Measurements from ENCODE around the gene DUSP9.
"Not testable (repeated sequence)": the region's sequence is repeated elsewhere in the genome, so short reads cannot be mapped to it uniquely, and the experiment has no call there.

DUSP9 gene

GRCh38 chrX:153602601-153603000 lies 44.4 kb upstream of the DUSP9 start:
- H3K4me3 ChIP-seq (ENCODE audit: low read depth, low read length), result no peak overlapping the region
- TF ChIP-seq, protein P1, sequence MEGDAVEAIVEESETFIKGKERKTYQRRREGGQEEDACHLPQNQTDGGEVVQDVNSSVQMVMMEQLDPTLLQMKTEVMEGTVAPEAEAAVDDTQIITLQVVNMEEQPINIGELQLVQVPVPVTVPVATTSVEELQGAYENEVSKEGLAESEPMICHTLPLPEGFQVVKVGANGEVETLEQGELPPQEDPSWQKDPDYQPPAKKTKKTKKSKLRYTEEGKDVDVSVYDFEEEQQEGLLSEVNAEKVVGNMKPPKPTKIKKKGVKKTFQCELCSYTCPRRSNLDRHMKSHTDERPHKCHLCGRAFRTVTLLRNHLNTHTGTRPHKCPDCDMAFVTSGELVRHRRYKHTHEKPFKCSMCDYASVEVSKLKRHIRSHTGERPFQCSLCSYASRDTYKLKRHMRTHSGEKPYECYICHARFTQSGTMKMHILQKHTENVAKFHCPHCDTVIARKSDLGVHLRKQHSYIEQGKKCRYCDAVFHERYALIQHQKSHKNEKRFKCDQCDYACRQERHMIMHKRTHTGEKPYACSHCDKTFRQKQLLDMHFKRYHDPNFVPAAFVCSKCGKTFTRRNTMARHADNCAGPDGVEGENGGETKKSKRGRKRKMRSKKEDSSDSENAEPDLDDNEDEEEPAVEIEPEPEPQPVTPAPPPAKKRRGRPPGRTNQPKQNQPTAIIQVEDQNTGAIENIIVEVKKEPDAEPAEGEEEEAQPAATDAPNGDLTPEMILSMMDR (IDR thresholded peaks at IDR 0.05; ENCODE audit: low read depth, low read length), result no peak

- TF ChIP-seq, protein P1 (IDR thresholded peaks at IDR 0.05; ENCODE audit: low read depth, low read length), result no peak
- no peak overlapping the region for H3K4me3 ChIP-seq (ENCODE audit: low read depth, low read length)
Observed at GRCh38 chrX:153603131-153603656, 43.8 kb upstream of the DUSP9 start.

DNA sequence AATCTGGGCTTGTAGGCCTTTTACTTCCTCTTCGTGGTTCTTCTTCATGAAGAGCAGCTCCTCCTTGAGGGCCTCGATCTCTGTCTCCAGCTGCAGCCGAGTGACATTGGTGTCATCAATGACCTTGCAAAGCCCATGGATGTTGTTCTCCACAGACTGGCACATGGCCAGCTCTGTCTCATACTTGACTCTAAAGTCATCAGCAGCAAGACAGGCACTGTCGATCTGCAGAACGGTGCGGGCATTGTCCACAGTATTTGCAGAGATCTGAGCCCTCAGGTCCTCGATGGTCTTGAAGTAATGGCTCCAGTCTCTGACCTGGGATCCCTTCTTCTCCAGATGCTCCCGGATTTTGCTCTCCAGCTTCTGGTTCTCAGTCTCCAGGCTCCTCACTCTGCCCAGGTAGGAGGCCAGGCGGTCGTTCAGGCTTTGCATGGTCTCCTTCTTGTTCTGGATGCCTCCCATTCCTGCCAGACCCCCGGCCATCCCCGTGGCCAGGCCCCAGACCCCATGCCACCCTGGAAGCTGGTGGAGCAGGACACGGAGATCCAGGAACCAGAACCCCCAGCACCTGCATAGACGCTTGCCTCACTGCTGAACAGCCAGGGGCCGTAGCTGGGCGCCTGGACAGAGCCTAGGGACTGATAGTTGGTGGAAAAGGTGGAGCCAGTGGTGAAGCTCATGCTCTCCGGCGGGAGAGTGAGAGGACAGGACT lies 42.2 kb upstream of the DUSP9 start:
- not testable (repeated sequence) for H3K4me3 ChIP-seq (ENCODE audit: low read depth, low read length)

DNA sequence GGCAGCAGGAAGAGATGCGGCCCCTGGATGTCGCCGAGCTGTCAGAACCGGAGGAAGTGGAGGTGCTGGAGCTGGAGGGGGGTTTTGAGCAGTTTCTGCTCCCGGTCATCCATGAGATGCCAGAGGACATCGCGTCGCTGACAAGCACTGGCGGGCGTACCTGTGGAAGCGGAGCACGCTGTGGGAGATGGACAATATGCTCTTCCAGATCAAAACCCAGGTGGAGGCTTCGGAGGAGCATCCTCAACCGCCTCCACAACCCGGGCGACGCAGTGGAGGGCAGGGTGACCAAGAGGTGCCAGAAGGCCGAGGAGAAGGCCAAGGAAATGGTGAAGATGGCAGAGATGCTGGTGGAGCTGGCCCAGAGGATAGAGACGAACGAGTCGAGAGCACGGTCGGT lies 40.5 kb upstream of the DUSP9 start:
- no peak overlapping the region for H3K4me3 ChIP-seq (ENCODE audit: low read depth, low read length)
- TF ChIP-seq, protein P1 (IDR thresholded peaks at IDR 0.05; ENCODE audit: low read depth, low read length), result no peak

DNA sequence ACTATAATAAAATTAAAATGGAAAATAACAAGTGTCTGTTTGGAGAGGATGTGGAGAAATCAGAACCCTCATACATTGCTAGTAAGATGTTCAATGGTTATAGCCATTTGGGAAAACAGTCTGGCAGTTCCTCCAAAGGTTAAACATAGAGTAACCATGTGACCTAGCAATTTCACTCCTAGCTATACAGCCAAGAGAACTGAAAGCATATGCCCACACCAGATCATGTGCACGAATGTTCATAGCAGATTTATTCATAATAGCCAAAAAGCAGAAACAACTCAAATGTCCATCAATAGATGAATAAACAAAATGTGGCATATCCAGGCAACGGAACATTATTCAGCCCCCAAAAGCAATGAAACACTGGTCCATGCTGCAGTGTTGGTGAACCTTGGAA lies 38.6 kb upstream of the DUSP9 start:
- no peak overlapping the region for H3K4me3 ChIP-seq (ENCODE audit: low read depth, low read length)
- TF ChIP-seq, protein P1 (IDR thresholded peaks at IDR 0.05; ENCODE audit: low read depth, low read length), result no peak

DNA sequence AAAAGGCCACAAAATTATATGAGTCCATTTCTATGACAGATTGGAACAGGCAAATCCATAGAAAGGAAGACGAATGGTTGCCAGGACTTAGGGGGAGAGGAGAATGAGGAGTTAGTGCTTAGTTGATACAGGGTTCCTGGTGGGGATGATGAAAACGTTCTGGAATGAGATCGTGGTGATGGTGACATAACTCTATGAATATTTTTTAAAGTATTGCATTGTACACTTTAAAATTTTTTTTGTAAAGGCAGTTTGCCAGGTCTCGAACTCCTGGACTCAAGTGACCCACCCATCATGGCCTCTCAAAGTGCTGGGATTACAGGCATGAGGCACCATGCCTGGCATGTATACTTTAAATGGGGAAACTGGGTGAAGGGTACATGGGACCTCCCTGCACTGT lies 38.2 kb upstream of the DUSP9 start:
- no peak overlapping the region for H3K4me3 ChIP-seq (ENCODE audit: low read depth, low read length)
- TF ChIP-seq, protein P1 (IDR thresholded peaks at IDR 0.05; ENCODE audit: low read depth, low read length), result no peak

DNA sequence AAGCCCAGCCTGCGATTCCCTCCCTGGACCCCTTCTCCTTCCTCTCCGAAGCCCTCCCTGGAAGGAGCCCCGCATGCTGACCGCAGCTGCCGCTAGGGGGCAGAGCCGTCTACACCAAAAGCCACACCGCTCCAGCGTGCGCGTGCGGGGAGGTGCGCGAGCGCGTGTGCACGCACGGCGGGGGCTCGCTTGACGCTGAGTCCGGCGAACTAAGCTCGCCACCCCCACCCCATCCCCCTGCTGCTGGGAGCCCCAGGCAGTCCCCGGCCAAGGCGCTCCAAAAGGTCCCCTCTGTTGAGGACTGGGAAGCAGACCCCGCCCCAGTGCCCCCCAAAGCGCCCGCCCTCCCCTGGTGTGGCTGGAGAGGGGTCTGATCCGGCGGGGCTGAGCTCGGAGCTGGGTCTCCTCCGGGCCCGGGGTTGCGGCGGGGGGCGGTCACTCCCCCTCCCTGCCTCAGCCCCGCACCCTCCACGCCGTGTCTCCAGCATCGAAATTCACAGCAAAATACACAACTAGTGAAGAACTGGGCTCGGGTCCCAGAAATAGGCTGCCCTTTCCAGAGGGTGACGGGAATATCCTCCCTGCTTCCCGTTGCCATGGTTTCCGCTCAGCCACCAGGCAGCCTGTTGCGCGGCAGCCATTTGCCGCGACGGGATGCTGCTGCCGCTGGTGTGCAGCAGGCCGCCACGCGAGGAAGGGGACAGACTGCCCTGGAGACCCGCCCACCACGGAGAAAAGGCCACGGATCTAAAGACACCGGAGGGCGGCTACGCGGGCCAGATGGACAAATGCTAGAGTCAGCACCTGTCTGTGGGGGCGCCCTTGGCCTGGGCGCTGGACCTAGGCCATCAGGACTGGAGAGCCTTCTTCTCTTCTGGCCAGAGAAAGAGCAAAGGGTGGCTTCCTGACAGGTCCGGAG lies 36.8 kb upstream of the DUSP9 start:
- peak overlapping the region; percentile 43 for H3K4me3 ChIP-seq (ENCODE audit: low read depth, low read length)
- TF ChIP-seq, protein P1 (IDR thresholded peaks at IDR 0.05; ENCODE audit: low read depth, low read length), result peak; percentile 71
